LNCaP clone FGC (cell line): Measurements from ENCODE around the gene AJM1.
A peak's percentile ranks its signal among the peaks of the same experiment; 100 is the strongest.

ENCODE experiments used
- DNase-seq: peaks from one replicate; pipeline ENCODE4 v3.0.0-alpha.2; 2011; ENCODE audit warnings: low read depth
- H3K4me3 ChIP-seq: 2 replicates; pipeline ENCODE4 v1.5.1; 2011; ENCODE audit warnings: mild to moderate bottlenecking, low read depth, low read length, control low read depth
- TF ChIP-seq, protein P1 (sequence below): IDR thresholded peaks from 2 replicates; pipeline ENCODE4 v1.5.1; 2012; ENCODE audit warnings: mild to moderate bottlenecking; ENCODE audit not compliant: control insufficient read depth, insufficient read depth; ENCODE audit errors: extremely low read depth

The AJM1 gene

DNA sequence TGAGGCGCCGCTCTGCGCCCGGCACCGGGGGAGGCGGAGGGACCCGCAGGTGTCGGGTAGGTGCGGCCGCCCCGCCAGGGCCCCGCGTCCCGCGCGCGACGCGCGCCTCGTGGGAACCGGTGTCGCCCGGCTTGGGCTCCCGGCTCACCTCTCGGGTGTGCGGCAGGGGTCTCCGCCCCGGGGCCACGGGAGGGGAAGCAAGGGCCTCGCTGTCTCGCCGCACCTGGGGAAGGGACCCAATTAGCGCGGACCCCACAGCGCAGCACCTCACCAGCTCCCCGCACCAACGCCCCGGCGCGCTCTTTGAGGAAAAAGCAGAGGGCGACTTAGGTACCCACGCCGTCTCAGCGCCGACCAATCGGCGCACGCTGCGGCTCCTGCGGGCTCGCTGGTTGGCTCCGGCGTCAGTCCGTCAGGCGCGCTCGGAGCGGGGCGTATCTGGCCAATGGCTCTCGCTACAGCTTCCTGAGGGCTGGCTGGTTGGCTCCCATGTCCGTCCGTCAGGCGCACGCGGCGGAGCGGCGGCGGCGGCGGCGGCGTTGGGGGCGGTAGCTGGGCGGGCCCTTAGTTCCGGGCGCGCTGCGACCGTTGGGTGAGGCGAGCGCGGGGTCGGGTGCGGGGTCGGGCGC lies 43.8 kb downstream of the AJM1 start, which contains the start of gene TRAF2:
TSS of gene TRAF2 (plus strand) at position 567 of the 629 bp plus-strand sequence. CDS start 12,225 bp downstream, outside the sequence.
- peak; percentile 97 for DNase-seq
- TF ChIP-seq, protein P1, sequence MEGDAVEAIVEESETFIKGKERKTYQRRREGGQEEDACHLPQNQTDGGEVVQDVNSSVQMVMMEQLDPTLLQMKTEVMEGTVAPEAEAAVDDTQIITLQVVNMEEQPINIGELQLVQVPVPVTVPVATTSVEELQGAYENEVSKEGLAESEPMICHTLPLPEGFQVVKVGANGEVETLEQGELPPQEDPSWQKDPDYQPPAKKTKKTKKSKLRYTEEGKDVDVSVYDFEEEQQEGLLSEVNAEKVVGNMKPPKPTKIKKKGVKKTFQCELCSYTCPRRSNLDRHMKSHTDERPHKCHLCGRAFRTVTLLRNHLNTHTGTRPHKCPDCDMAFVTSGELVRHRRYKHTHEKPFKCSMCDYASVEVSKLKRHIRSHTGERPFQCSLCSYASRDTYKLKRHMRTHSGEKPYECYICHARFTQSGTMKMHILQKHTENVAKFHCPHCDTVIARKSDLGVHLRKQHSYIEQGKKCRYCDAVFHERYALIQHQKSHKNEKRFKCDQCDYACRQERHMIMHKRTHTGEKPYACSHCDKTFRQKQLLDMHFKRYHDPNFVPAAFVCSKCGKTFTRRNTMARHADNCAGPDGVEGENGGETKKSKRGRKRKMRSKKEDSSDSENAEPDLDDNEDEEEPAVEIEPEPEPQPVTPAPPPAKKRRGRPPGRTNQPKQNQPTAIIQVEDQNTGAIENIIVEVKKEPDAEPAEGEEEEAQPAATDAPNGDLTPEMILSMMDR, result no peak
- H3K4me3 ChIP-seq, result peak within 1 kb of the TSS; percentile 80

DNA sequence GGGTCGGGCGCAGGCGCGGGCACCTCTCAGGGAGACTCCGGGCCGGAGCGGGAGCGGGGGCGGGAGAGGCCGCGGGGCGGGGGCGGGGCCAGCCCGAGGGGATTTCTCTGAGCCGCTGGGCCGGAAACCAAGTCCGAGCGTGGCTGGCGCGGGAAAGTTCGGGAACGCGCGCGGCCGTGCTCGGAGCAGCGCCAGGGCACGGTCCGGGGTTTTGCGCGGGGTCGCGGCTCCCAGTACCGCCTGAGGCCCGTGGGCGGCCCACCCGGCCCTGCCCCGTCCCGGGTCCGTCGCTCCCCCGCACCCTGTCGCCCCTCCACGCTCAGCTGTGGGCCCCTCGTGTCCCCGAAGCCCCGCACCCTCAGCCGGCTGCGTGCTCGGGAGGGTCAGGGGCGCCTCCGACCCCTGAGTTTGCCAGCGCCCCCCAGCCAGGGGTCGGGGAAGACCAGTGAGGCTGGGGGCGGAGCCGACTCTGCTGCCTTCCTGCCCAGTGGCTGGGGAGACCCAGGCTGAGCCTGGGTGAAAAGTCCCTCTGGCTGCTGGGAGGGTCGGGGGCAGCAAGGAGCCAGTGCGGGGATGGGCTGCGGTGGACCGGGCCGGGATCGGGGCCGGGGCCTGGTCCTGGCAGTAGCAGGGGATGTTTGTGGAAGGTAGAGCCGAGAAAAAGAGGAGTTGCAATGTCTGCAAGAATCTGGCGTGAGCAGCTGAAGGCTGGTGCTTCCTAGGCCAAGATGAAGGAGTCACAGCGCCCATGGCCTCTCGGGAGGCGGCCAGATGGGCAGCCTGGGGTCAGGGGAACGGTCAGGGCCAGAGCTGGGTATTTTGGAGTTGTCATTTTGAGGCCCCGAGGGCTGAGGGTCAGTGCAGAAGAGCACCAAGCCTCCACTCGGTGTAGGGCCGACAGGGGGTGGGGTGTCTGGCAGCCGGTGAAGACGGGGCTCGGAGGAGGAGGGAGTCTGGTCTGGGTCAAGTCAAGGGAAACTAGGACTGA lies 44.6 kb downstream of the AJM1 start:
- H3K4me3 ChIP-seq, result peak overlapping the region; percentile 80
- TF ChIP-seq, protein P1, result 0 out of 2 replicates have a peak, but pooled peaks have one; percentile 0

DNA sequence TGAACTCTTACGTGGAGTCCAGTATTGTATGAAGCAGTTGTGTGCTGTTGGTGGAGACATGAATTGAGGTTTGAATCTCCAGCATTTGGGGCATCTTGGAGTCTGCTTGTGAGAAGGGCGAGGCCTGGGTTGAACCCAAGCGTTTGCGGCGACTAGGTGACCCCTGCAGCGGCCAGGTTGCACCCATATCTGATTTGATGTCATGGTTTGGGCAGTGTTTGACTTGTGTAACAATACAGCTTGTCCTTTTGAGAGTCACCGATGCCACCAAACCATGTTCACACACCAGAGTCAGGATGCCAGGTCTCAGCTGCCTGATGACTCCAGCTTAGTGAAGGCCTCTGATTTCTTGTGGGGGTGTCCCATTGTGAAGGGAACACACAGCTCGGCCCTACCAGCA lies 46.2 kb downstream of the AJM1 start:
- TF ChIP-seq, protein P1, result no peak
- no peak for DNase-seq
- H3K4me3 ChIP-seq, result no peak overlapping the region

More for the DNA sequence above, 44.6 kb downstream of the AJM1 start:
- DNase-seq, result no peak

DNA sequence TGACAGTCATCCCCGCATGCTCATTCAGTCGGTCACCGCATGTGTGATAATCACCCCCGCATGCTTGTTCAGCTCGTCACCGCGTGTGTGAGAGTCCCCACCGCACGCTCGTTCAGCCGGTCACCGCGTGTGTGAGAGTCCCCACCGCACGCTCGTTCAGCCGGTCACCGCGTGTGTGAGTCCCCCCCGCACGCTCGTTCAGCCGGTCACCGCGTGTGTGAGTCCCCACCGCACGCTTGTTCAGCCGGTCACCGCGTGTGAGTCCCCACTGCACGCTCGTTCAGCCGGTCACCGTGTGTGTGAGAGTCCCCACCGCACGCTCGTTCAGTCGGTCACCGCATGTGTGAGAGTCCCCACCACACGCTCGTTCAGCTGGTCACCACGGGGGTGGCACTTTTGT lies 47.6 kb downstream of the AJM1 start:
- H3K4me3 ChIP-seq, result no peak overlapping the region
- TF ChIP-seq, protein P1, result no peak
- DNase-seq, result no peak

DNA sequence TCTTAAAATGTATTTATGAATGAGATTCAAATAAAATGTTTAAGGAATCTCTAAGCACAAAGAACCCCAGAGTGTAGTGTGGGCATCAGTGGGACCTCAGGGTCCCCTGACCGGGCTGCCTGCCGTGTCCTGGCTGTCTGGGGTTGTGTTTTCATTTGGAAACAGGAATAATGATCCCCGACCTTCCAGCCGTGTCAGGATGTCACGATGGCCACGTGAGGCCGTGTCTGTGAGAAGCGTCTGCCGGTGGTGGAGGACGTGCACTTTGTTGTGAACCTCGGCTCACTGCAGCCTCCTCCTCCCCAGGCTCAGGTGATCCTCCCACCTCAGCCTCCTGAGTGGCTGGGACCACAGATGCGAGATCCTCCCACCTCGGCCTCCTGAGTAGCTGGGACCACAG lies 48.4 kb downstream of the AJM1 start:
- TF ChIP-seq, protein P1, result no peak
- DNase-seq, result no peak
- no peak overlapping the region for H3K4me3 ChIP-seq
